Activated T-cell treated with anti-CD3 and anti-CD28 coated beads for 4 hours (primary cell): ENCODE data around the gene SNAPIN.

Experiments used
- DNase-seq: peaks from one replicate; pipeline ENCODE4 v3.0.0-alpha.2; 2020

SNAPIN gene

GRCh38 chr1:153658400-153659174 lies at the start of gene SNAPIN:
SNAPIN (plus strand) TSS chr1:153658703; CDS start chr1:153658744, 41 bp downstream.
- peak; percentile 87 for DNase-seq

- DNase-seq = no peak
Observed at GRCh38 chr1:153608742-153609584, 49.5 kb upstream of the SNAPIN start.

GRCh38 chr1:153609585-153609907 lies 49.0 kb upstream of the SNAPIN start:
- DNase-seq = no peak

DNA sequence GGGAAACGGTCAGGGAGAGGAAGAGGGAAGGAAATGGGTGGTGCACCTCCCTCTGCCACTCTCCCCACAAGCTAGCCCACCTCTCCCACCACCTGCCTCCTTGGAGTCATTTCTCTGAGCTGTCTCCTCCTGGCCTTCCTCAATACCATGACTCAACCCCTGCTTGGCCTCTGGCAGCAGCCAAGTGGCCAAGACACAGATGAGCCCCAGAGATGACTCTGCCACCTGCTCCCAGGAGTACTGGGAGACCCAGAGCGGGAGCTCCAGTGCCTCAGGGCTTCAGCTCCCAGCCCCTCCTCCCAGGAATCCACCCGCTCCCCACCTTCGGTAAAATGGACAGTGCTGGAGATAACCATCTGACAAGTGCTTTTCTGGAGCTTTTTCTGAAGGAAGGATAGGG lies 48.2 kb upstream of the SNAPIN start:
- DNase-seq = no peak

- DNase-seq = no peak
Observed at GRCh38 chr1:153610811-153611301, 47.6 kb upstream of the SNAPIN start.

DNA sequence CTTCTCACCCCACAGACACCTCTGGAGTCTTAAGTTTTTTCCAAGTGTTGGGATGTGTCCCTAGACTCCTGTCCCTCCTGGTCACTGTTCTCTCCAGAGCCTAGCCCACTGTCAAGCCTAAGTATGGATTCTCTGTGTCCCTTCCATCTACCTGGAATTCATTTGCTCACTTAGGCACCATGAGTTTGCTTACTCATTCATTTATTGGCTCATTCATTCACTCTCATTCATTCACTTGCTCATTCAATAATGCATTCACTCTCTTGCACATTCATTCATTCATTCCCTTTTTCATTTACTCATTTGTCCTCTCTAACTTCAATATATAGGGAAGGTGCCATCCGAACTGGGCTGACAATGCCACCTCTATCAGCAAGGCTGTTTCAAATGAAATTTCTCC lies 47.1 kb upstream of the SNAPIN start:
- DNase-seq = no peak

- no peak for DNase-seq
Observed at GRCh38 chr1:153612111-153612754, 46.3 kb upstream of the SNAPIN start.

- no peak for DNase-seq
Observed at GRCh38 chr1:153612755-153613331, 45.7 kb upstream of the SNAPIN start, which contains the start of gene S100A16. S100A16 (minus strand) TSS chr1:153613137; CDS start chr1:153608151, 4,986 bp downstream.

DNA sequence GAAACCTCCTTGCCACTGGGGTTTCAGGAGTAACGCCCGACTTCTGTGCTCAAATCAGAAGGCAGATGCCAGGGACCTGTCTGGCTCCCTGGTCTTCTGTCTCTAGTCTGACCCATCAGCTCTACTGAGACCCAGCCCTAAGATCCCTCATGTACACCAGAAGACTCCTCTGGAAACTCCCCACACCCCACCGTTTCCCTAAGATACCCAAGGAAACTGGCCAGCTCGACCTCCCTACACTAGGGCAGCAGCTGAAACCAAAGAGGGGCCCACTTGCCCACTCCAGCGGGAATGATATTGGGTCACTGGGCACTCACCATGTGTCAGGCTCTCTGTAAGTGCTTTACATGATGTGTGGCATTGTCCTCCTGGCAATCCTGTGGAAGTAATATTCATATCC lies 45.1 kb upstream of the SNAPIN start:
- DNase-seq = no peak

DNA sequence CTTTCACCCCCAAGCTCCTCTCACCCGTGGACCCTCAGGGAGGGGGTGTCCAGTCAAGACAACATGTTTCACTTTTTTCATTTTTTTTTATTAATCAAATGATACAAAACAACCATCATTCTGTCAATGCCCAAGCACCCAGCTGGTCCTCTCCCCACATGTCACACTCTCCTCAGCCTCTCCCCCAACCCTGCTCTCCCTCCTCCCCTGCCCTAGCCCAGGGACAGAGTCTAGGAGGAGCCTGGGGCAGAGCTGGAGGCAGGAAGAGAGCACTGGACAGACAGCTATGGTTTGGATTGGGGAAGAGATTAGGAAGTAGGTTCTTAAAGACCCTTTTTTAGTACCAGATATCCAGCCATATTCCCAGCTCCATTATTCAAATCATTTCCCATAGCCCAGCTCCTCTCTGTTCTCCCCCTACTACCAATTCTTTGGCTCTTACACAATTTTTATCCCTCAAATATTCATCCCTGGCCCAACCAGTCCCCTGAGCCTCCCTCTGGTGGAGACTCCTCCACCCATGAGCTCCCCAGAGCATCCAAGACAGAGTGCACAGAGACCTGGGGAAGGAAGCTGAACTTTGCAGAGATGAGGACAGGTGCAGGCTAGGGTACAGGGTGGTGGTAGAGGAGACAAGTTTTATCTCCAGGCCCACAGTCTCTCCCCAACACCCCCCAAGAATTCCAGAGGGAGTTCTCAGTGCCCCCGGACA lies 44.2 kb upstream of the SNAPIN start:
- no peak for DNase-seq

- no peak for DNase-seq
Observed at GRCh38 chr1:153614906-153615305, 43.6 kb upstream of the SNAPIN start.

DNA sequence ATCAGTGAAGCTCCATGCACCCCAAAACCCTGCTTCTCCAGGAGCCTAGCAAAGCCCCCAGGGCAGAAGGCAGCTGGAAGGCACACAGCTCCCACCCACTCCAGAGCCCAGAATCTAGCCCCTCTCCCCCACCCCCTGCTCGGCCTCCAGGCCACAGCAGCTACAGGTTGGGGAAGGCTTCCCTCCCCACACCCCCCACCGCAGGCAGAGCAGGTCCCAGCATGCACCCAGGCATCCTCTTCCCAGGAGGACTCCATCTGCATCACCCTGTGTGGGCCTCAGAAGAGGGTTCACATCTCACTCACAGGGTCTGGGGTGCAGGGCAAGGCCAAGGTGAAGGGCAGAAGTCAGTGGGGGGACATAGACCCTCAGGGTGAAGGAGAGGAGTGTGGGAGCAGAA lies 43.1 kb upstream of the SNAPIN start:
- no peak for DNase-seq

DNA sequence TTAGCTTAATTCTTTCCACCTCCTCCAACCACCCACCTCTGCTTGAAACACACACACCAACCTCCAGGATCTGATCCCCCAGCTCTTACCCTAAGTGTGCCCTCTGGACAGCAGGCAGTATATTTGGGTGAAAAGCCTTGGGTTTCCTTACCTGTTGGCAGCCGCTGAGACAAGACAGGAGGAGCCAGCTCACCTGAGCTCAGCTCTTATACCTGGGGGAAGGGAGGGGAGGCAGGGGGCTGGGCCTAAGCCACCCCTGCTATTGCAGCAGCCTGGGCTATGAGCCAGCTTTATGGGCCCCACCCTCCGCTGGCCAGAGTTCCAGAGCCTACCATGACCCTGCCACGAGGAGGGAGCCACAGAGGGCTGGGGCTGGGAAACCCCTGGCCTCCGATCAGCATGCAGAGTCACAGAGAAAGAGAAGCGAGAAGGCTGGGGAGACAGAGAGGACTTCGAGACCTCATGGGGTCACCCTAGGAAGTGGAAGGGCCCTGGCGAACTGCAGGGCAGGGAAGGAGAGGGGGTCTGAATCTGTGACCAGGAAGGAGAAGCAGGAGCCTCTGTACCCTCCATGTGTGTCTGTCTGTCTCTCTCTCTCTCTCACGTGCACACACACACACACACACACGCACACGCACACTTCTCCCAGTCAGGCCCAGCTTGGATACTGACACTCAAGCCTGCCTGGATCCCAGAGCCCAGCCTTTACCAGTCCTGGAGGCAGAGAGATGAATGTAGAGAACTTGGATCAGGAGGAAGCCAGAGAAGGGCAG lies 42.2 kb upstream of the SNAPIN start, which contains the start of gene S100A14:
TSS of gene S100A14 (minus strand) at position 182 of the 773 bp plus-strand sequence. CDS start 467 bp downstream, outside the sequence.
- DNase-seq = no peak

DNA sequence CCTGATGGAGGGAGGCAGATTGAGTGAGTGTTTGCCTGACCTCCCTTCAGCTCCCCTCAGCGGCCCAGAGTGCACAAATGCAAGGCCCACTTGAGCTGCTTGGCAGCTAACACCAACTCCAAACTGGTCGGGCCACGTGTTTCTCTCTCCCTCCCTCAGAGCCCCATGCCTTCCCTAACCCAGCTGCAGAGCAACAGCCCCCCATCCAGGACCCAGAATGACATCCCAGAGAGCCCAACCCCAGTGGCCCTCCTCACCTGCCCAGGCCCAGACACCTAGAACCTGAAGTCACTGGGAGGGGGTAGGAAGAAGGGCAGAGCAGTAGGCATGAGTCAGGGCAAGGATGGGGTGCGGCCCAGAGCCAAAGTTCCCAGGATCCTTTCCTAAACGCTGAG lies 41.6 kb upstream of the SNAPIN start:
- no peak for DNase-seq

DNA sequence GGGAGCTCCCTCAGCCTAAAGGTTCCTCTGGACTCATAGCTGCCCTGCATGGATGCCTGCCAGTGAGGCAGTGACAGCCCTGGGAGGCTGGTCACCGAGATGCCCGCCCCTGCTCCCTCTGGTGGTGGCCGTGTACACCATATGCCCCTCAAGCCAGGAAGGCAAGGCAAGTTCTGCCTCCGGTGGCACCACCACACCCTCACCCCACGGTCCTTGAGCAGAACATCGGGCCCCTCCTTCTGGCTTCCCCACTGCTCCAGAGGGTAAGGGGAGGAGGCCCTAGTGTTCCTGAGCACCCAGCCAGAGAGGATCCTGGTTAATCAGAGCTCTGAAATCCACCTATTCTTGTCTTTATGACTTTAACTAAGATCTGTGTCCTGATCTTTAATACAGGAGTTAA lies 40.8 kb upstream of the SNAPIN start:
- no peak for DNase-seq

GRCh38 chr1:153619171-153619570 lies 39.3 kb upstream of the SNAPIN start:
- no peak for DNase-seq

DNA sequence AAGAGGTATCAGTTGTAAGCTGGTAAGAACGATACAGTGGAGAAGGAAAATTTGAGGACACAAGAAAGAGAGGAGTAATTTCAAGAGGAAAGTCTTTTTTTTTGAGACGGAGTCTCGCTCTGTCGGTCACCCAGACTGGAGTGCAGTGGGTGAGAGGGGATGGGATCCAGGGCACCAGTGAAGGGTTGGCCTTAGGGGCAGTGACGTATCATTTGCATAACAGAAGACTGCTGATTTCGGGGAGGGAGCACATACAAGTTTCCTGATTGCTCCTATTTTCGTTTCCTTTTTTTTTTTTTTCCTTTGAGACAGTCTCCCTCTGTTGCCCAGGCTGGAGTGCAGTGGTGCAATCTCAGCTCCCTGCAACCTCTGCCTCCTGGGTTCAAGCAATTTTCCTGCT lies 35.4 kb upstream of the SNAPIN start:
- no peak for DNase-seq

DNA sequence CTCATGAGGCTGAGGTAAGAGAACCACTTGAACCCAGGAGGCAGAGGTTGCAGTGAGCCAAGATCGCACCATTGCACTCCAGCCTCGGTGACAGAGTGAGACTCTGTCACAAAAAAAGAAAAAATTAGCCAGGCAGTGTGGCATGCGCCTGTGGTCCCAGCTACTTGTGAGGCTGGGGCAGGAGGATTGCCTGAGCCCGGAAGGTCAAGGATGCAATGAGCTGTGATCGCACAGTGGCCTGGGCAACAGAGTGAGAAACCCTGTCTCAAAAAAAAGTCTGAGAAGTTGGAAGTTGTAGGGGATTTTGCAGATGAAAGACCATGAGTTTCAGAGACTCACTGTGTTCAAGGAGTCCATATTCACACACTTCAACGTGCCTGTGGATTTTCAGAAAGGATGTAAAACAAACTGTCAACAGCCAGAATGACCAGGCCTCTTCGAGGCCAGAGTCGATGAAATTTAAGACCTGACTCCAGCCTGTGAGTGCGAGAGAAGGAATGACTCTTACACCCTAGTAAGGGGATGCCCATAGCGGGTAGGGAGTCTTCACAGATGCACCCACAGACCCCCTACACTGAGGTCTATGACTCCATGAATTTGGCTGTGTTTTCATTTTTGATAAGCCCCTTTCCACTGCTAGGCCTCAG lies 33.4 kb upstream of the SNAPIN start:
- no peak for DNase-seq

DNA sequence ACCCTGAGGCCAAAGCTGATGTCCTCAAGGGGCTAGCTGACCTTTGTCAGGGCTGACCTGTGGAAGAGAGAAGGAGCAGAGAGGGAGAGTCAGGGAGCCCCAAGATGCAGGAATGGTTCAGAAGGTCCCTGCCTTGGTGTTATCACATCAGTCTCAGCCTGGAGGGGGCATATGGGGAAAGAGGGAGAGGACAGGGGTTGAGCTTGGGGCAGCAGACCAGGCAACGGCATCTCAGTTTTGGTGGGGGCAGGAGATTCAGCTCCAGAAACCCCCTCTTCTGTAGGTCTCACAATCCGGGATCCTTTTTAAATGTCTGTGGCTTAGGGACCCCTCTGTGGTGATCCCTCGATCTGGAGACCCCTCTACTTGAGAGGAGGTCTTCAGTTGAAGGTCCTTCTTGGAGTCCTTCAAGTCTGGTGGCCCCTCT lies 32.0 kb upstream of the SNAPIN start:
- no peak for DNase-seq

- no peak for DNase-seq
Observed at GRCh38 chr1:153626904-153627714, 31.4 kb upstream of the SNAPIN start, which contains the start of gene S100A13. S100A13 (minus strand) TSS chr1:153627505; CDS start chr1:153626472, 1,033 bp downstream.
